Erythroblast (primary cell): ENCODE measurements around the gene PDE9A.

Experiments used
- GATA1 ChIP-seq: IDR thresholded peaks from 2 replicates; pipeline ENCODE4 v1.6.1; 2011; ENCODE audit warnings: low read depth, mild to moderate bottlenecking, control low read depth, low read length, moderate library complexity
- POLR2A ChIP-seq: IDR thresholded peaks from 2 replicates; pipeline ENCODE4 v1.6.1; 2011; ENCODE audit warnings: mild to moderate bottlenecking, low read length

GRCh38 chr21:42725416-42725930 lies 72.1 kb downstream of the PDE9A start:
- TF ChIP-seq POLR2A (no peak), GATA1 (no peak)
